Caco-2 (cell line): Measurements from ENCODE around the gene PLAGL1. TPM values are rescaled to one million over a fixed set of nuclear protein-coding genes. Genes with fewer than 3 reads are reported as not detected.

ENCODE experiments used
- BruUV-seq: library from RNA; stranded (reverse); fragments of 400-500 nt; replicated peaks from 2 replicates; lab custom pipeline; 2021; lab: Mats Ljungman, UMichigan
- CTCF ChIA-PET: fragments of 300-600 bp; sonication (Branson Sonifier 250); formaldehyde crosslinking; loops from one replicate; lab custom pipeline; 2022; ENCODE audit warnings: antibody characterized with exemption; lab: Charles Lee
- POLR2A ChIA-PET: fragments of 300-600 bp; sonication (Branson Sonifier 250); formaldehyde crosslinking; loops from one replicate; lab custom pipeline; 2022; ENCODE audit warnings: antibody characterized with exemption; lab: Charles Lee
- DNase-seq, 2 experiments: peaks; one replicate each; pipeline versions ENCODE4 v3.0.0 to v3.0.0-alpha.2; 2020 to 2022
- H3K27me3 ChIP-seq: replicated peaks from 2 replicates; pipeline ENCODE4 v1.6.0; 2011; ENCODE audit warnings: low read length; ENCODE audit not compliant: control insufficient read depth, insufficient read depth
- H3K36me3 ChIP-seq: 2 replicates; pipeline ENCODE4 v1.5.1; 2011; ENCODE audit warnings: low read length; ENCODE audit not compliant: control insufficient read depth, insufficient read depth
- H3K4me1 ChIP-seq: fragments of 250-450 bp; sonication (Bioruptor Pico); 2 replicates; pipeline ENCODE4 v1.5.1; 2020; ENCODE audit warnings: mild to moderate bottlenecking
- H3K4me3 ChIP-seq: 2 replicates; pipeline ENCODE4 v1.5.1; 2011; ENCODE audit warnings: low read depth, mild to moderate bottlenecking, control low read depth, low read length
- H3K9me3 ChIP-seq: fragments of 250-450 bp; sonication (Bioruptor Pico); 2 replicates; pipeline ENCODE4 v1.5.1; 2020; ENCODE audit warnings: mild to moderate bottlenecking, moderate library complexity
- H3K27ac Mint-ChIP-seq: one replicate; pipeline ENCODE4 v1.8.0; 2022; ENCODE audit warnings: mixed read lengths; ENCODE audit not compliant: unreplicated experiment
- H3K27me3 Mint-ChIP-seq: one replicate; pipeline ENCODE4 v1.8.0; 2022; ENCODE audit warnings: mixed read lengths; ENCODE audit not compliant: insufficient read depth, unreplicated experiment
- H3K36me3 Mint-ChIP-seq: one replicate; pipeline ENCODE4 v1.8.0; 2022; ENCODE audit warnings: mild to moderate bottlenecking, mixed read lengths; ENCODE audit not compliant: insufficient read depth, unreplicated experiment
- H3K4me1 Mint-ChIP-seq: one replicate; pipeline ENCODE4 v1.8.0; 2022; ENCODE audit warnings: low read depth, mixed read lengths; ENCODE audit not compliant: unreplicated experiment
- H3K4me3 Mint-ChIP-seq: one replicate; pipeline ENCODE4 v1.8.0; 2022; ENCODE audit warnings: mild to moderate bottlenecking, moderate library complexity, mixed read lengths; ENCODE audit not compliant: unreplicated experiment
- H3K9me3 Mint-ChIP-seq: one replicate; pipeline ENCODE4 v1.8.0; 2022; ENCODE audit warnings: mixed read lengths; ENCODE audit not compliant: unreplicated experiment
- CTCF ChIP-seq, 2 experiments: fragments of 200-600 bp in 1 of 2; IDR thresholded peaks; 1 replicate in 1 of 2; 2 replicates in 1 of 2; pipeline versions ENCODE4 v1.5.1 to v1.8.0; 2011 to 2022; ENCODE audit warnings: antibody characterized with exemption in 1 of 2, control low read depth in 1 of 2, inconsistent platforms in 1 of 2, low read depth in 1 of 2, low read length in 1 of 2, mild to moderate bottlenecking in 1 of 2, moderate library complexity in 1 of 2; ENCODE audit not compliant: insufficient read depth in 1 of 2, severe bottlenecking in 1 of 2, unreplicated experiment in 1 of 2
- intact Hi-C: fragments of 100-400 bp; cut with micrococcal nuclease; formaldehyde crosslinking; loops from one replicate; pipeline ENCODE4 v1.10.0; 2022; ENCODE audit not compliant: unreplicated experiment
- total RNA-seq: library from RNA; stranded (reverse); gene quantifications from 2 replicates; pipeline ENCODE4 v1.2.3, GENCODE V29; 2022

The PLAGL1 gene
- total RNA-seq, 1 experiment from 2014 or later = 0.70 TPM

- H3K4me3 Mint-ChIP-seq = no peak overlapping the region
- TF ChIP-seq CTCF (IDR thresholded peaks at IDR 0.05; ENCODE audit: insufficient read depth in 1 of 2, low read depth in 1 of 2, low read length in 1 of 2, severe bottlenecking in 1 of 2, unreplicated experiment in 1 of 2) = no peak
- H3K36me3 ChIP-seq = no peaks in the 10 kb centered on the region
- ChIA-PET POLR2A (no interaction called here), CTCF (no interaction called here)
- BruUV-seq = no TSS peak
- H3K27me3 Mint-ChIP-seq = no peaks in the 10 kb centered on the region
- no peaks in the 10 kb centered on the region for H3K36me3 Mint-ChIP-seq
- H3K4me1 Mint-ChIP-seq = no peaks in the 10 kb centered on the region
- no peak for DNase-seq
- no peaks in the 10 kb centered on the region; the same call in 1 of the 2 replicates for H3K9me3 ChIP-seq
- H3K4me3 ChIP-seq = no peak overlapping the region
- H3K27ac Mint-ChIP-seq = no peak overlapping the region
- no peaks in the 10 kb centered on the region for H3K9me3 Mint-ChIP-seq
- intact Hi-C loops = no loop called here
- H3K27me3 ChIP-seq = no peaks in the 10 kb centered on the region
- no peaks in the 10 kb centered on the region for H3K4me1 ChIP-seq
Observed at GRCh38 chr6:144008846-144009245, 787 bp upstream of the PLAGL1 start.

- no peak for TF ChIP-seq CTCF (IDR thresholded peaks at IDR 0.05; ENCODE audit: insufficient read depth in 1 of 2, low read depth in 1 of 2, low read length in 1 of 2, severe bottlenecking in 1 of 2, unreplicated experiment in 1 of 2)
- H3K27me3 ChIP-seq = no peaks in the 10 kb centered on the region
- no peaks in the 10 kb centered on the region for H3K4me1 ChIP-seq
- no peak for DNase-seq
- POLR2A ChIA-PET = no interaction called here
- no peaks in the 10 kb centered on the region for H3K9me3 Mint-ChIP-seq
- no peak overlapping the region for H3K4me3 ChIP-seq
- no peaks in the 10 kb centered on the region for H3K36me3 ChIP-seq
- no peak overlapping the region for H3K4me3 Mint-ChIP-seq
- intact Hi-C loops = no loop called here
- no peaks in the 10 kb centered on the region for H3K27me3 Mint-ChIP-seq
- H3K27ac Mint-ChIP-seq = no peak overlapping the region
- no peaks in the 10 kb centered on the region for H3K4me1 Mint-ChIP-seq
- CTCF ChIA-PET = no interaction called here
- BruUV-seq = no TSS peak
- H3K9me3 ChIP-seq = peaks cover 6% of the 10 kb centered on the region; the same call in 1 of the 2 replicates
- no peaks in the 10 kb centered on the region for H3K36me3 Mint-ChIP-seq
Observed at GRCh38 chr6:144007478-144008119, 460 bp downstream of the PLAGL1 start.

GRCh38 chr6:144006736-144007477 is 1.2 kb downstream of the PLAGL1 start:
- H3K4me3 Mint-ChIP-seq = peak overlapping the region; percentile 31
- peaks cover 3% of the 10 kb centered on the region for H3K9me3 Mint-ChIP-seq
- intact Hi-C loops = no loop called here
- Histone ChIP-seq H3K9me3 (peaks cover 6% of the 10 kb centered on the region; the same call in 1 of the 2 replicates), H3K4me3 (no peak overlapping the region), H3K36me3 (no peaks in the 10 kb centered on the region), H3K27me3 (no peaks in the 10 kb centered on the region), H3K4me1 (no peaks in the 10 kb centered on the region)
- CTCF ChIA-PET = no interaction called here
- no TSS peak for BruUV-seq
- H3K36me3 Mint-ChIP-seq = no peaks in the 10 kb centered on the region
- no peak for TF ChIP-seq CTCF (IDR thresholded peaks at IDR 0.05; ENCODE audit: insufficient read depth in 1 of 2, low read depth in 1 of 2, low read length in 1 of 2, severe bottlenecking in 1 of 2, unreplicated experiment in 1 of 2)
- H3K4me1 Mint-ChIP-seq = no peaks in the 10 kb centered on the region
- POLR2A ChIA-PET = no interaction called here
- H3K27ac Mint-ChIP-seq = no peak overlapping the region
- no peaks in the 10 kb centered on the region for H3K27me3 Mint-ChIP-seq
- peak in 1 of 2 experiments; percentile 2 for DNase-seq
